GM19395 (cell line): Measurements from ENCODE around the gene KANK3.
"Not testable (repeated sequence)": the region's sequence is repeated elsewhere in the genome, so short reads cannot be mapped to it uniquely, and the experiment has no call there.

ENCODE experiments used
- ATAC-seq: cut with Tn5 transposase; IDR thresholded peaks from one replicate; pipeline ENCODE4 v1.9.1; 2021; ENCODE audit warnings: mild to moderate bottlenecking, moderate library complexity; ENCODE audit not compliant: unreplicated experiment

KANK3 gene

GRCh38 chr19:8320564-8321066 lies 22.4 kb downstream of the KANK3 start:
- peak; percentile 20 for ATAC-seq

DNA sequence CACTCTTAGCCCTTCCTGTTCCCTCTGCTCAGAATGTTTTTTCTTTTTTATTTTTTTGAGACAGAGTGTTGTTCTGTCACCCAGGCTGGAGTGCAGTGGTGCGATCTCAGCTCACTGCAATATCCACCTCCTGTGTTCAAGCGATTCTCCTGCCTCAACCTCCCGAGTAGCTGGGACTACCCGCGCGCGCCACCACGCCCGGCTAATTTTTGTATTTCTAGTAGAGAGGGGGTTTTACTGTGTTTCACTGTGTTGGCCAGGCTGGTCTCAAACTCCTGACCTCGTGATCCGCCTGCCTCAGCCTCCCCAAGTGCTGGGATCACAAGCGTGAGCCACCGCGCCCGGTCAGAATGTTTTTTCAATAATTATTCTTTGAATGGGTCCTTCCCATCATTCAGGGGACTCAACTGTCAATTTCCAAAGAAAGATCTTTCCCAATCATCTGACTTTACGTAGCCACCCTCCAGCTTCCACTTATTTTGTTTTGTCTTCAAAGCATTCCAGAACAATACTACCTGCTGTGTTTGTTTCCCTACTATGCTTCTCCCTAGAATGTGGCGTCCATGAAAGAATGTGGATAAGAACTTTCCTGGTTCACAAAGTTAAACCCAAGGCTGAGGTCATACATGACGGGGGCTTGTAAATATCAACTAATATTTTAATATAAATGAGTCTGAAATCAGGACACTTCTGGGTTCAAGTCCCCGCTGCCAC lies 23.1 kb downstream of the KANK3 start:
- ATAC-seq = no peak

GRCh38 chr19:8318835-8319234 lies 24.2 kb downstream of the KANK3 start:
- not testable (repeated sequence) for ATAC-seq

DNA sequence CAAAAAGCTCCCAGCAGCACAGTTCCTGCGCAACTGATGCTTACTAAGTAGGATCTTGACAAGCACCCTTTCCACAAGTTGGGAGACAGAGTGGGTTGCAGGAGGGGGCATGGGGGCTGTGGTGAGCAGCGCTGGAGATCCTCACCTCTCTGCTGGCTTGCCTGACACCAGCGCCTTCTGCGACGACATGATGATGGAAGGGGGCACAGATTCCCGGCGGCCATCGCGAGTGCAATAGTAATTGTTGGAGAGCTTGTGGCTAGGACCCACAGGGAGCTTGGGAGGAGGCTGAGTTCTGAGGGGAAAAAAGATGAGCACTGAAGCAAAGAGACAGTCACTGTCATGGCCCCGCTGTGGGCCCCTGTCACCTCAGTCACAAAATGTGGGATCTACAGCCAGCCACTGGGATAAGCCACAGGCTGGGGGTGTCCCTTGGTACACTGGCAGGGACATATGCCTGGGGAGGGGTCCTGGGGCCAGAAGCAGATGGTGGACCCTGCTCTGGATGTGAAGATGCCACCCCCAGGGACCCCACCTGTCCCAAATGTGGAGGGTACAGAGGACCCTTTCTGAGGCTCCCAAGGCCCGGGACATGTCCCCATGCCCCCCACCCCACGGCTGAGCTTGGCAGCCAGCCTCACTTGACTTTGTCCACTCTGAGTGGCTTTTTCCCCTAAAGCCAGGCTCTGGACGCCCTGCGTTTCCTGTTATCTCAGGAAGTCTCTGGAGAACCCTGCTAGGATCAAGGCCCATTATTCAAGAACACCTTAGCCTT lies 26.5 kb downstream of the KANK3 start:
- no peak for ATAC-seq

DNA sequence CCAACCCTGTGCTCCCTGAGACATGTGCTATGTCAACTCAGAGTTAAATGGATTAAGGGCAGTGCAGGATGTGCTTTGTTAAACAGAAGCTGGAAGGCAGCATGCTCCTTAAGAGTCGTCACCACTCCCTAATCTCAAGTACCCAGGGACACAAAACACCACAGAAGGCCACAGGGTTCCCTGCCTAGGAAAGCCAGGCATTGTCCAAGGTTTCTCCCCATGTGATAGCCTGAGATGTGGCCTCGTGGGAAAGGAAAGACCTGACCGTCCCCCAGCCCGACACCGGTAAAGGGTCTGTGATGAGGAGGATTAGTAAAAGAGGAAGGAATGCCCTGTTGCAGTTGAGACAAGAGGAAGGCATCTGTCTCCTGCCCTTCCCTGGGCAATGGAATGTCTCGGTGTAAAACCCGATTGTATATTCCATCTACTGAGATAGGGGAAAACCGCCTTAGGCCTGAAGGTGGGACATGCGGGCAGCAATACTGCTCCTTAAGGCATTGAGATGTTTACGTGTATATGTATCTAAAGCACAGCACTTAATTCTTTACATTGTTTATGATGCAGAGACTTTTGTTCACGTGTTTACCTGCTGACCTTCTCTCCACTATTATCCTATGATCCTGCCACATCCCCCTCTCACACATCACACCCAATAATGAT lies 28.0 kb downstream of the KANK3 start:
- ATAC-seq = not testable (repeated sequence)

DNA sequence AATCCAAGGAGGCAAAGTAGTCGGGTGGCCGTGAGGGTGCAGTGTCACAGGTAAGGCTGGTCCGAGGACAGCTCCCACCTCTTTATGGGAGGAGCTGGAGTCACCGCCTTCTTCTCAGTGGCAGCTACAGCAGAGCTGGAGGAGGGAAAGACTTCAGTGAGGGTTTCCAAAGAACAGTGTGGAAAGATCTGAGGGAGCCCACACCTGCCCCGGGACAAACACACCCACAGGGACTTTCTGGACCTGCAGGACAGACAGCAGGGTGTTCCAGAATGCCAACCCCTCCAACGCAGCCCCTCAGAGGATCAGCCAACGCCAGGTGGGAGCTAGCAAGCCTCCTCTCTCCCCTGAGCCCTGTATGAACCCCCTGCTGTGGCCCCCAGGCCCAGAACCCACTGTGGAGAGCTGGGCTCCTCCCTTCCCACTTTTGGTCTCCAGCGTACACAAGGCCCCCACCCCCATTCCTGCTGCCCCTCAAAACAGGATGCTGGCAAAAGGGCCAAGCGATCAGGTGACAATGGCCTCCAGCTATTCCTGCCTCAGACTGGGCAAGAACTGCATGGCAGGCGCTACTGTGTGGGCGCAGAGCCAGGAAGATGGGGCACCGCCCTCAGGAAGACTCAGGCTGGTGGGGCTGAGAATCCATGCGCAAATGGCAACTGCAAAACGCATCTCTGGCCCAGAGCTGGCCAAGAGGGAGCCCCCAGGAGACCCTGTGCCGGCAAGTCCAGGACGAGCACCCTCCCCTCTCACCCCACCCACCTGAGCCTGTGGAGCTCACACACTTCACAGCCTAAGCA lies 31.4 kb downstream of the KANK3 start:
- no peak for ATAC-seq

- no peak for ATAC-seq
These were observed 32.6 kb downstream of the KANK3 start for GRCh38 chr19:8310342-8311055.

DNA sequence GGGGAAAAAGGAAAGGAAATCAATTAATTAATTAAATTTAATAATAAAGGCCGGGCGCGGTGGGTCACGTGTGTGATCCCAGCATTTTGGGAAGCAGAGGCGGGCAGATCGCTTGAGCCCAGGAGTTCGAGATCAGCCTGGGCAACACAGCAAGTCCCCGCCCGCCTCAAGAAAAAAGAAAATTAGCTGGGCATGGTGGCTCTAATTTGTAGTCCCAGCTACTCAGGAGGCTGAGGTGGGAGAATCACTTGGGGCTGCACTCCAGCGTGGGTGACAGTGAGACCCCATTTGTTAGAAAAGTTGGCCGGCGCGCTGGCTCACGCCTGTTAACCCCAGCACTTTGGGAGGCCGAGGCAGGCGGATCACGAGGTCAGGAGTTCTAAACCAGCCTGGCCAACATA lies 34.2 kb downstream of the KANK3 start:
- ATAC-seq = no peak

GRCh38 chr19:8307965-8308866 lies 34.8 kb downstream of the KANK3 start, which contains the start of gene CD320:
Gene CD320 (minus strand): TSS chr19:8308358. CDS start chr19:8308290, 68 bp downstream.
- ATAC-seq = peak; percentile 72

GRCh38 chr19:8307400-8307964 lies 35.6 kb downstream of the KANK3 start:
- no peak for ATAC-seq

DNA sequence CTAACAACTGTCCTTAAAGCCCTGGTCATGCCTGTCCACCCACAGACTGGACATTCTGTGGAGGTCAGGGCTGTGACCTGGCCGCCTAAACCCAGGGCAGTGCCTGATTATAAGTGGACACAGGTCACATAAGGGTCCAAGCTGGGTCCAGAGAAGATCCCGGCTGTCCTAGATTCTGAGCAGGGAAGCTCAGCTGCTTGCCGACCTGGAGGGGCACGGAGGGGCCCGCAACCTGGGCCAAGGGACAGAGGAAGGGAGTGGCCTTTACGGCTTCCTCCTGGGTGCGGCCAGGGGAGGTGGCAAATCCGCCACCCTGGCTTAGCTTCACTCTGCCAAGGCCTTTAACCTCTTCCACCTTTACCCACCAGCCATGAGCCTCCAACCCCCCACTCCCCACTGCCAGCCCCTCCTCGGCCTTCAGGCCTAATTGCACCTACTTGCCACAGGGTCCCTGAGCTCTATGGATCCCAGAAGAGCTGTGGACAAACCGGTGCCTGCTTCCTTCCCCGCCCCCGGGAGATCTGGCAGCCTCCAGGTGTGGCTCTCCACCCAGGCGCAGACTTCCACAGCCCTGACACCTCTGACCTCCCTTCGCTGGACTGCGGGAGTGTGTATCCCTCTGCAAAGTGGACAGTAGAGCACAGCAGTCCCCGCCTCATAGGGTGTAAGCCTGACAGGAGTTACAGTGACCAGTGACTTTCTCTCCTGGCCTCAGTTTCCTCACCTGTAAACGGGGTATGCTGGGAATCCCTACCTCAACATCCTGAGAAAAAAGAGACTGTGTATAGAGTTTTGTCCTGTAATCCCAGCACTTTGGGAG lies 36.6 kb downstream of the KANK3 start:
- no peak for ATAC-seq

GRCh38 chr19:8305798-8306197 lies 37.3 kb downstream of the KANK3 start:
- no peak for ATAC-seq

GRCh38 chr19:8304841-8305621 lies 38.0 kb downstream of the KANK3 start:
- ATAC-seq = no peak

DNA sequence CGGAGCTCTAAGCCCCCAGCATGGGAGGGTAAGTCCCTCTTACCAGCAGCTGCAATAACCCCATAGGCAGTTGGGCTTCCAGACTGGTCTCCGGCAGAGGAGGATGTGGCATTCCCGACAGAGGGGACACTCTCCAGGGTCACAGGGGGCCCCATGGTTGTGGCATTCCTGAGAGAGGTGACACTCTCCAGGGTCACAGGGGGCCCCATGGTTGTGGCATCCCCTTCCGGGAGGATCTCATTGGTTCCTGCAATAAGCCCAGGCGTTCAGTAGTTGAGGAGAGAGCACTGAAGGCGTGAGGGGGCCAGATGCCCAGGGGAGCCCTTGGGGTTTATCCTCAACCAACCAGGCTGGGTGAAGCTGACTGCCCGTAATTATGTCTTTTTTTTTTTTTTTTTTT lies 40.3 kb downstream of the KANK3 start:
- no peak for ATAC-seq

GRCh38 chr19:8302357-8302691 lies 40.7 kb downstream of the KANK3 start:
- no peak for ATAC-seq

DNA sequence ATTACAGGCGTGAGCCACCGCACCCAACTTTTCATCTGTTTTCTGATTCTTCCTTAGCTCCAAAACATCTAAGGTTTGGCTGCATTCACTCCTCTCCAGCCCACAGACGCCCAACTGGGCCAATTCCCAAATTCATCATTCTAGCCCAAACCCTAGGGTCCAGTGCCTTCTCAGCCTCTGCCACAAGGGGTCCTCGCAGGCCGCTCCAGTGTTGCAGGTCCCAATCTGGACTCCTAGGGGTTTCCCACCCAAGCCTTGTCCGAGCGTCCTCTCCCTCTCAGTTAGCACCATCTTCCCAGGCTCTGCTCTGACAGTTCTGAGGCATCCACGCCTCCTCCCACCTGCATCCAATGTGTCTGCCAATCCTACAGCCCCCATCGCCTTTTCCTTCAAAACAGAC lies 51.7 kb downstream of the KANK3 start:
- ATAC-seq = not testable (repeated sequence)

DNA sequence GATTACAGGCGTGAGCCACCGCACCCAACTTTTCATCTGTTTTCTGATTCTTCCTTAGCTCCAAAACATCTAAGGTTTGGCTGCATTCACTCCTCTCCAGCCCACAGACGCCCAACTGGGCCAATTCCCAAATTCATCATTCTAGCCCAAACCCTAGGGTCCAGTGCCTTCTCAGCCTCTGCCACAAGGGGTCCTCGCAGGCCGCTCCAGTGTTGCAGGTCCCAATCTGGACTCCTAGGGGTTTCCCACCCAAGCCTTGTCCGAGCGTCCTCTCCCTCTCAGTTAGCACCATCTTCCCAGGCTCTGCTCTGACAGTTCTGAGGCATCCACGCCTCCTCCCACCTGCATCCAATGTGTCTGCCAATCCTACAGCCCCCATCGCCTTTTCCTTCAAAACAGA lies 66.6 kb downstream of the KANK3 start:
- not testable (repeated sequence) for ATAC-seq
